NB4 (cell line): ENCODE results near the gene DDX21.
"Not testable (repeated sequence)": the region's sequence is repeated elsewhere in the genome, so short reads cannot be mapped to it uniquely, and the experiment has no call there.

ENCODE experiments used
- DNase-seq: peaks from one replicate; pipeline ENCODE4 v3.0.0; 2010; ENCODE audit warnings: low read depth
- H3K4me3 ChIP-seq: one replicate; pipeline ENCODE4 v1.5.1; 2011; ENCODE audit warnings: mild to moderate bottlenecking, low read depth, low read length, moderate library complexity
- CTCF ChIP-seq: IDR thresholded peaks from one replicate; pipeline ENCODE4 v1.5.1; 2012; ENCODE audit warnings: low read depth, low read length
- MAX ChIP-seq: IDR thresholded peaks from 2 replicates; pipeline ENCODE4 v1.6.1; 2011; ENCODE audit warnings: low read depth, low read length
- MYC ChIP-seq: IDR thresholded peaks from 2 replicates; pipeline ENCODE4 v1.6.1; 2011; ENCODE audit warnings: low read depth, low read length
- POLR2A ChIP-seq: IDR thresholded peaks from 2 replicates; pipeline ENCODE4 v1.6.1; 2011; ENCODE audit warnings: mild to moderate bottlenecking; ENCODE audit not compliant: insufficient read length; ENCODE audit errors: extremely low read depth

DDX21 gene

GRCh38 chr10:68957654-68958053 is 1.7 kb downstream of the DDX21 start:
- no peak for DNase-seq
- H3K4me3 ChIP-seq = peak overlapping the region; percentile 85
- TF ChIP-seq POLR2A = no peak
- no peak for TF ChIP-seq CTCF
- no peak for TF ChIP-seq MAX
- TF ChIP-seq MYC = no peak

- DNase-seq = no peak
- peak overlapping the region; percentile 85 for H3K4me3 ChIP-seq
- TF ChIP-seq CTCF (no peak), MYC (no peak), MAX (no peak), POLR2A (no peak)
These were observed 3.9 kb downstream of the DDX21 start for GRCh38 chr10:68959695-68960527.

GRCh38 chr10:68963151-68963550 is 7.2 kb downstream of the DDX21 start:
- H3K4me3 ChIP-seq = no peak overlapping the region
- TF ChIP-seq CTCF (no peak), MAX (no peak), POLR2A (no peak), MYC (no peak)
- DNase-seq = no peak

- no peak for DNase-seq
- H3K4me3 ChIP-seq = no peak overlapping the region
- no peak for TF ChIP-seq CTCF
- no peak for TF ChIP-seq MYC
- TF ChIP-seq MAX = no peak
- no peak for TF ChIP-seq POLR2A
These were observed 18.0 kb downstream of the DDX21 start for GRCh38 chr10:68973975-68974374.

GRCh38 chr10:68975936-68976473 is 20.0 kb downstream of the DDX21 start:
- not testable (repeated sequence) for DNase-seq, H3K4me3 ChIP-seq

- DNase-seq, H3K4me3 ChIP-seq: not testable (repeated sequence)
These were observed 23.8 kb downstream of the DDX21 start for GRCh38 chr10:68979738-68980137.

GRCh38 chr10:68981074-68981473 is 25.1 kb downstream of the DDX21 start:
- TF ChIP-seq MYC (no peak), POLR2A (no peak), CTCF (peak; percentile 27)
- H3K4me3 ChIP-seq = no peak overlapping the region
- DNase-seq = peak; percentile 34
